Mesodermal cell (in vitro differentiated cells): ENCODE results near the gene MUC6. TPM values are rescaled to one million over a fixed set of nuclear protein-coding genes. Genes with fewer than 3 reads are reported as not detected.

Experiments
- H3K27ac ChIP-seq: 2 replicates; pipeline ENCODE4 v1.7.0; 2013; ENCODE audit warnings: mild to moderate bottlenecking, low read depth, low read length, moderate library complexity; ENCODE audit not compliant: severe bottlenecking
- H3K36me3 ChIP-seq: 2 replicates; pipeline ENCODE4 v1.7.1; 2013; ENCODE audit warnings: mild to moderate bottlenecking, low read length, moderate library complexity; ENCODE audit not compliant: control insufficient read depth, insufficient read depth
- H3K4me1 ChIP-seq: one replicate; pipeline ENCODE4 v1.7.1; 2013; ENCODE audit warnings: mild to moderate bottlenecking, low read length; ENCODE audit not compliant: insufficient read depth, control insufficient read depth, poor library complexity, severe bottlenecking
- H3K4me3 ChIP-seq: 2 replicates; pipeline ENCODE4 v1.7.0; 2013; ENCODE audit warnings: low read length, control low read depth, mild to moderate bottlenecking; ENCODE audit not compliant: insufficient read depth, poor library complexity, severe bottlenecking; ENCODE audit errors: extremely low read depth
- H3K9me3 ChIP-seq: 2 replicates; pipeline ENCODE4 v1.7.1; 2013; ENCODE audit warnings: mild to moderate bottlenecking, low read length, moderate library complexity; ENCODE audit not compliant: control insufficient read depth
- WGBS, 2 experiments: methylation state at CpG; one replicate each; pipeline ENCODE4 v1.1.5; 2013; ENCODE audit warnings: missing lambda C conversion rate in 2 of 2; ENCODE audit not compliant: insufficient coverage in 2 of 2; 5-methylcytosine and 5-hydroxymethylcytosine counted together
- polyA plus RNA-seq, 2 experiments: library from polyadenylated mRNA; stranded (reverse); fragments of 50-300 nt; gene quantifications; one replicate each; pipeline ENCODE4 v1.2.3, GENCODE V29; 2013

Gene MUC6
- polyA plus RNA-seq (2013, experiment 1 of 2): not detected
- polyA plus RNA-seq (2013, experiment 2 of 2): not detected

GRCh38 chr11:1036303-1036923 lies at the start of gene MUC6:
Gene MUC6, minus strand, starts transcription at chr11:1036718. Its CDS starts 63 bp downstream, at chr11:1036655.
- H3K36me3 ChIP-seq: no peaks in the 10 kb centered on the region
- H3K27ac ChIP-seq: no peak within 1 kb of the TSS
- no peaks in the 10 kb centered on the region for H3K9me3 ChIP-seq
- H3K4me1 ChIP-seq: no peaks in the 10 kb centered on the region
- no peak within 1 kb of the TSS for H3K4me3 ChIP-seq
- WGBS, 2 experiments: 91 to 92% methylated on average over 42 of the region's 42 CpGs

GRCh38 chr11:1085440-1086170 lies 49.1 kb upstream of the MUC6 start:
- H3K4me1 ChIP-seq: no peaks in the 10 kb centered on the region

GRCh38 chr11:1084561-1085439 lies 48.3 kb upstream of the MUC6 start:
- H3K36me3 ChIP-seq: no peaks in the 10 kb centered on the region
- H3K27ac ChIP-seq: no peak overlapping the region
- no peaks in the 10 kb centered on the region for H3K9me3 ChIP-seq
- 90 to 92% methylated on average over 43 to 49 of the region's 49 CpGs for WGBS, 2 experiments
- H3K4me3 ChIP-seq: no peak overlapping the region
- no peaks in the 10 kb centered on the region for H3K4me1 ChIP-seq

More at GRCh38 chr11:1085440-1086170, 49.1 kb upstream of the MUC6 start:
- no peaks in the 10 kb centered on the region for H3K36me3 ChIP-seq
- 85 to 89% methylated on average over 21 to 23 of the region's 26 CpGs for whole genome bisulfite sequencing, 2 experiments
- no peak overlapping the region for H3K4me3 ChIP-seq
- no peaks in the 10 kb centered on the region for H3K9me3 ChIP-seq
- H3K27ac ChIP-seq: no peak overlapping the region

- H3K27ac ChIP-seq: no peak overlapping the region
- WGBS, 2 experiments: 87 to 88% methylated on average over 29 to 30 of the region's 34 CpGs
- no peak overlapping the region for H3K4me3 ChIP-seq
- H3K9me3 ChIP-seq: no peaks in the 10 kb centered on the region
- no peaks in the 10 kb centered on the region for H3K4me1 ChIP-seq
- no peaks in the 10 kb centered on the region for H3K36me3 ChIP-seq
Observed at GRCh38 chr11:1083621-1084551, 47.4 kb upstream of the MUC6 start.

GRCh38 chr11:1082728-1083620 lies 46.5 kb upstream of the MUC6 start:
- H3K4me1 ChIP-seq: no peaks in the 10 kb centered on the region
- H3K4me3 ChIP-seq: no peak overlapping the region
- no peak overlapping the region for H3K27ac ChIP-seq
- WGBS, 2 experiments: 83 to 85% methylated on average over 26 to 28 of the region's 33 CpGs
- H3K9me3 ChIP-seq: no peaks in the 10 kb centered on the region
- H3K36me3 ChIP-seq: no peaks in the 10 kb centered on the region

- H3K4me1 ChIP-seq: no peaks in the 10 kb centered on the region
- no peaks in the 10 kb centered on the region for H3K9me3 ChIP-seq
- 79 to 87% methylated on average over 14 of the region's 14 CpGs for WGBS, 2 experiments
- H3K36me3 ChIP-seq: no peaks in the 10 kb centered on the region
- H3K27ac ChIP-seq: no peak overlapping the region
- no peak overlapping the region for H3K4me3 ChIP-seq
Observed at GRCh38 chr11:1082346-1082727, 45.8 kb upstream of the MUC6 start.

- 82 to 86% methylated on average over 32 to 33 of the region's 33 CpGs for WGBS, 2 experiments
- Histone ChIP-seq H3K9me3 (no peaks in the 10 kb centered on the region), H3K27ac (no peak overlapping the region), H3K4me1 (no peaks in the 10 kb centered on the region), H3K36me3 (no peaks in the 10 kb centered on the region), H3K4me3 (no peak overlapping the region)
Observed at GRCh38 chr11:1081601-1082311, 45.2 kb upstream of the MUC6 start.

- Histone ChIP-seq H3K36me3 (no peaks in the 10 kb centered on the region), H3K4me3 (no peak overlapping the region), H3K9me3 (no peaks in the 10 kb centered on the region), H3K4me1 (no peaks in the 10 kb centered on the region), H3K27ac (no peak overlapping the region)
- 91 to 93% methylated on average over 36 to 39 of the region's 39 CpGs for WGBS, 2 experiments
Observed at GRCh38 chr11:1078191-1078601, 41.7 kb upstream of the MUC6 start.
